NCI-H187 (cell line): ENCODE measurements around the gene UVSSA.

Experiments used
- DNase-seq, 2 experiments: peaks; one replicate each; lab custom pipeline; 2025; lab: John Stamatoyannopoulos, UW

UVSSA gene

DNA sequence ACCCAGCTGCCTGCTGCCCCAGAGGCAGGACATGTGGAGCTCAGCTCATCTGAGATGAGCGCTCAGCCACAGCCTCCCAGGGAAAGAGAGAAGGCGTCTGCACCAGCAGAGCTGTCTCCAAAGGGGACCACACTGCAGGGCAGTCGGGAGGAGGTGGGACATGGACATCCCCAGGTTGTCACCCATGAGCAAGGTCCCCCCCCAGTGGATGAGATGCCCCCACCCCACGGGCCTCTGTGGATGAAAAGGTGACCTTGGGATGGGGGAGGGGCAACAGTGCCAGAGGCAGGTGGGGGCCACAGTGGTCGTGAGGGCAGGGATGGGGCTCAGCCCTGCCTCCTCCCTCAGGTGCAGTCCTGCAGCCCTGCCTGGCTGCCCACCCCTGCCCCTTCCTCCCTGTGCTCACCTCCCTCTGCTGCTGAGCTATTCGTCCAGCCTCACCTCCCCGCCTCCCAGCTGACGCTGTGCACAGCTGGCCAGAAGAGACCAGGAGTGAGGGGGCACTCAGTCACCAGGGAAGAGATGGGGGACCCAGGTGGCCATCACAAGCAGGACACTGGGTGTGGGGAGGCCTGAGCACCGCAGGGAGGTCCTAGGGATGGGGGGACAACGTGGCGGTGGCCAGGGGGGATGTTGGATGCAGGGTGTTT is 49.9 kb downstream of the UVSSA start:
- no peak for DNase-seq

DNA sequence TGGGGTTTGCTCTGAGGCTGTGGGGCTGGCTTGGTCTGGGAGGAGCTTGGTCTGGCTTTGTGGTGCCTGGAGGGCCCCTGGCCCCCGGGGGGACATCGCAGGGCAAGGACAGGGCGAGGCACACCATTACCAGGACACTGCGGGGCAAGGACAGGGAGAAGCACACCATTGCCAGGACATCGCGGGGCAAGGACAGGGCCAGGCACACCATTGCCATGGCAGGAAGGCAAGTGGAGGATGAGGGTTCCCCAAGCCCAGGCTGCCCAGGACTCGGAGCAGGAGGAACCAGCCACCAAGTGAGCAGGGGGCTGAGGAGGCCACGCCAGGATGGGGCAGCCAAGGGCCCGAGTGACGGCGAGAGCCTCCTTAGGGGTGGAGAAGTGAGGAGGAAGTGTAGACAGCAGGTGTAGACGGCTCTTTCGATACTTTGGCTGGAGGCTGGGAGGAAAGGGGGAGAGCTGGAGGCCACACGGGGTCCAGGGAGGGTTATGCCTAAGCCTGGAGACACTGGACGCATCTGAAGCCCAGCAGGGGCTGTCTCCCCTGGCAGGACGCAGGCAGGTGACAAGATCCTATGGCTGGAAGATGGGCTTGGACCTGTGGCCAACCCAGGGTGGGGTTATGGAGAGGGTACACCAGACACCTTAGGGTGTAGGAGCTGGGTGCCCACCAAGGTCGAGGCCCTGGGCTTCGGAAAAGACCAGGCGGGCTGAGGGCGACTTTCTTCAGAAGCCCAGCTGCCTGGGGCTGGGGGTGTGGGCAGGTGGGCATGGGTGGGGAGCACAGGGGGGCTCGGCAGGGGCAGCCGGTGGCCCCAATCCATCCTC is 51.9 kb downstream of the UVSSA start:
- no peak for DNase-seq

DNA sequence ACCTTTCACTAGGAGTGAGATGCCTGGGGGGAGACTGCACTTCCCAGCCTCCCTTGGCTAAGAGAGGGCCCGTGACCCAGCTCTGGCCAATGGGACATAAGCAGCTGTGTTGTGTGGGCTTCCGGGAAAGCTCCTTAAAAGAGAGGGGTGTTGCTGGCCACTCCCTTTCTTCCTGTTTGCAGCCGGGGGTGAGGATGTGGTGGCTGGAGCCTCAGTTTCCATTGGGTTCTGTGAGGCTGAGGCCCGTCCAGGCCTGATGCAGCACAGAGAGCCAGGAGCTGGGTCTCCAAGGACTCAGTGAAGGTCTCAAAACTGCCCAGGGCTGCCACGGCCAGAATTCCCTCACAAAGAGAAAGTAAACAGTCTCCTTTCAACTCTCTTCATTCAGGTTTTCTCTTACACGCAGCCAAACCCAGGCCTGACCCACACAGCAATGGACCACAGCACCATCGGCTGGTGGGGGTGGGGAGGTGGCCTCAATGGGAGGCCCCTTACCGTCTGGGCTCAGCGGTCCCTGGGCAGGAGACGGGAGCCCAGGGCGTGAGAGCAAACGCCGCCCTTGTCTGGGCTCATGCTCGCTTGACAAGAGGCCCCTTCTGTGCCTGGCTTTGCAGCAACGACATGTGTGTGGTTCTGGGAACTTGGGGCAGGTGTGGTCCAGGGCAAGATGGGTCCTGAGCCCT is 52.6 kb downstream of the UVSSA start:
- no peak for DNase-seq

DNA sequence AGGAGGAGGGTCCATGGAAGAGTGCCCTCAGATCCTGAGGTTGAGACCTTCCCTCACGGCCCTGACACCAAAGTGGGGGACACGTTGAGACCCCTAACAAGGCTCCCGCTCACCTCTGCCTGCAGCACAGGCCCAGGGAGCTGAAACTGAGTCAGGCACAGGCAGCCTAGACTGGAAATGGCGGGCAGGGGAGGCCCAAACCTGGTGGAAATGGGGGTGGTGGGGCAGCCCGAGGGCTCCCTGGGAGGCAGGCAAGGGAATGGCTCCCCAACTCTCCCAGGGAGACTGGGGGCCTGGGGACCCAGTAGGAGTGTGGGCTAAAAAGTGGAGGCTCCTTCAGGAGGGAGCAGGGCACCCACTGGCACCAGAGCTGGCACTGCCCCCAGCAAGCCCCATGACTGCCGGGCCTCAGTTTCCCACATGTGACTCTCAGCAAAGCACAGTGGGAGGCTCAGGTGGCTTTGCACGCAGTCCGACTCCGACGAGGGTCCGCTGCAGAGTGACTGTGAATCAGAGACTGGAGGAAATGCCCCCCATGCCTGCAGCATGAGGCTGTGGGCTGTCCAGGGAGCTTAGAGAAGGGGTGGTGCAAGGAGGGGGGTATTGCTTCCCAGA is 53.3 kb downstream of the UVSSA start:
- no peak for DNase-seq

DNA sequence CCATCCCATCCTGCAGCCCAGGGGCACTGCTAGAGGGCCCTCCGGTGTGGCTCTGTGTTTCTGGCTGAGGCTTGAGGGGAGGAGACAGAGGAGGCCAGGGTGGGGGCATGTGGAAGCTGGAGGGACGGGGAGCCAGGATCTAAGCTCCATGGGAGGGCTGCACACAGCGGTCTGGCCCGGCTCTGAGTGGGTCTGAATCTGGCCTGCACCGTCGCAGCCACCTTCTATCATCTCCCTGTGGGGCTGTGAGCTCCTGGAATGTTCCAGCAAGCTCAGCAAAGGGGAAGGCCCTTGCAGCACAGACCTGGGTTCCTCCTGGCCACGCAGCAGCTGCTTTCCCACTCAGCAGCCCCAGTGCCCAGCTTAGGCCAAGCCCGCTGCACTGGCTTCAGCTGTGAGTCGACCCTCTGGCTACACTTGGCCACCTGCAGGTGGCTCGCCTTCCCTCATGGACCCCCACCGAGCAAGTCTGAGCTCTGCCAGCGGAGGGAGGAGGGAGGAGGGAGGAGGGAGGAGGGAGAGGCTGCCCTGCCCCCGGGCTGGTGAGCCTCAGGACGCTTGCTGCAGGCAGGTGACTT is 53.9 kb downstream of the UVSSA start:
- no peak for DNase-seq

DNA sequence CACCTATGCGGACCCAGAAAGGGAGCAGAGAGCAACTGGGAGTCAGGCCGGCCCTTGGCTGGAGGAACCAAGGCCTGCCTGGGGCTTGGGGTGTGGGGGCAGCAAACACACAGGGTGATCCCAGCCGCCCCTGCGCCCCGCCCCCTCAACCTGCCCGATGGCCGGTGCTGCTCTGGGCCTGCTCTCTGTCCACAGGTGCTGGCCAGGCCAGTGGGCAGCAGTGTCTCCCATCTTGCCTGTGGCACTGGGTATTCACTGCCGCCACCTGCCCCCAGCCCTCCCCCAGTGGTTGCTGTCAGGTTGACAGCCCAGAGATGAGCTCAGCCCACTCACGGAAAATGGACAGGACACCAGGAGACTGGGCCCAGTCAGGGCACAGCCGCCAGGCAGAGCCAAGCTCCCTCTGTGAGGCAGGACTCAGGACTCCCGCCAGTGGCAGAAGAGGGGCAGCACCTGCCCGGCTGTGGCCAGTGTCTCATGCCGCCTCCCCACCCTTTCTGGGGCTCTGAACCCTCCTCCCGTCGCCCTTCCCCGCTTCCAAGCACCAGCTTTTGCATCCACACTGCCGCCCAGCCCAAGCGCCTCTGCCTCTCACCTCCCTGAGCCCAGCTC is 54.5 kb downstream of the UVSSA start:
- DNase-seq, result no peak

DNA sequence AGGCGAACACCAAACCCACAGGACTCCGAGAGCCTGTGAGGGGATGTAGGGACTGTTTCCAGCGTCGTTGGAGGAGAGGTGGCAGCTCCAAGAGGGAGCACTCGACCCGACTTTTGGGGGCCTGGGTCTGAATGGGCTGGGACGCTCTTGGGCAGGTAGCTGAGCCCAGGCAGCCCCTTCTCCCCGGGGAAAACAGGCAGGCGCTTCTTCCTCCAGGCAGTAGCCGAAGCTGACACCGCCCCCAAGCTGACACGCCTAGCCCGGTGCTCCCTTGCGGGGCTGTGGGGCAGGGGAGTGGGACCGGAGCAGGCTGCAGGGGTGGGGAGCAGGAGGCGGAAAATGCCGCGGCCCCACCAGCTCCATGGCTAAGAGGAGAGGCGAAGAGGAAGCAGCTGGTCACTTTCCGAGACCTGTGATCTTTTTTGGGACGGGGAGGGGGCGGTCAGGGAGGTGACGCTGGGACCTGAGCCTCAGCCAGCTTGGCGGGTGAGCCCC is 55.1 kb downstream of the UVSSA start:
- no peak for DNase-seq

DNA sequence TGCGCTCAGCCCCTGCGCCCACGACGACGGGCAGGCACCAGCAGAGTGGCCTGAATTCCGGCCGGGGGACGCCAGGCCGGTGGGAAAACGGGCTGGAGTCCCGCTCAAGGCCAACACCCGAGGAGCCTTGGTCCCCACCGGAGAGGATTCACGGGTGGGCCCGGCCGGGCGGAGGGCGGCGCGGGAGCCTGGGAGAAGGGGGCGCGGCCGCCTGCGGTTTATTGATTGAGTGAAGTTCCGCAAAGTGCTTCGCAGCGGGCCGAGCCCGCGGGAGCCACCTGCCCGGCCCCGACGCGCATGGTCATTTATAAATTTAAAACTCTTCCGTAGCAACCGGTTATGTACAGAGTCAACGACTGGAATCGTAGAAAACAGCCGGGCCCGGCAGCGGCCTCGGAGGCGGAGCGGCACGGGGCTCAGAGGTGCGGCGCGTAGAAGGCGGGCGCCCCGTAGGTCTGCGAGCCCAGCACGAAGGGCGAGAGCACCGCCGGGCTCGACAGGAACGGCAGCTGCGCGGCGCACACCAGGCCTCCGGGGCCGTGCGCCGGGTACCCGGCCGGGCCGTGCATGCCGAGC is 55.6 kb downstream of the UVSSA start:
- DNase-seq, result no peak

DNA sequence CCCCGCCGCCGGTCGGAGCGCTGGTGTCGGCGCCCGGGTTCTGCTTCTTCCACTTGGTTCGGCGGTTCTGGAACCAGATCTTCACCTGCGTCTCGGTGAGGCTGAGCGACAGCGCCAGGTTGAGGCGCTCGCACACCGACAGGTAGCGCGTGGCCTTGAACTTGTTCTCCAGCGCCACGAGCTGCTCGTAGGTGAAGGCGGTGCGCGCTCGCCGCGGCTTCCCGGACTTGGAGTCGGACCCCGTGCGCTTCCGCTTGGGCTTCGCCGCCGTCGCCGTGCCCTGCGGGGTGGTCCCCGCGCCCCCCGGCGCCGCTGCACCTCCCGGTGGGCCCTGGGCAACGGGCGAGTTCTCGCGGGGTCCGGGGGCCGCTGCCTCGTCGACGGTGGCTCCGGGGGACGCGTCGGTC is 56.2 kb downstream of the UVSSA start:
- DNase-seq, result no peak

DNA sequence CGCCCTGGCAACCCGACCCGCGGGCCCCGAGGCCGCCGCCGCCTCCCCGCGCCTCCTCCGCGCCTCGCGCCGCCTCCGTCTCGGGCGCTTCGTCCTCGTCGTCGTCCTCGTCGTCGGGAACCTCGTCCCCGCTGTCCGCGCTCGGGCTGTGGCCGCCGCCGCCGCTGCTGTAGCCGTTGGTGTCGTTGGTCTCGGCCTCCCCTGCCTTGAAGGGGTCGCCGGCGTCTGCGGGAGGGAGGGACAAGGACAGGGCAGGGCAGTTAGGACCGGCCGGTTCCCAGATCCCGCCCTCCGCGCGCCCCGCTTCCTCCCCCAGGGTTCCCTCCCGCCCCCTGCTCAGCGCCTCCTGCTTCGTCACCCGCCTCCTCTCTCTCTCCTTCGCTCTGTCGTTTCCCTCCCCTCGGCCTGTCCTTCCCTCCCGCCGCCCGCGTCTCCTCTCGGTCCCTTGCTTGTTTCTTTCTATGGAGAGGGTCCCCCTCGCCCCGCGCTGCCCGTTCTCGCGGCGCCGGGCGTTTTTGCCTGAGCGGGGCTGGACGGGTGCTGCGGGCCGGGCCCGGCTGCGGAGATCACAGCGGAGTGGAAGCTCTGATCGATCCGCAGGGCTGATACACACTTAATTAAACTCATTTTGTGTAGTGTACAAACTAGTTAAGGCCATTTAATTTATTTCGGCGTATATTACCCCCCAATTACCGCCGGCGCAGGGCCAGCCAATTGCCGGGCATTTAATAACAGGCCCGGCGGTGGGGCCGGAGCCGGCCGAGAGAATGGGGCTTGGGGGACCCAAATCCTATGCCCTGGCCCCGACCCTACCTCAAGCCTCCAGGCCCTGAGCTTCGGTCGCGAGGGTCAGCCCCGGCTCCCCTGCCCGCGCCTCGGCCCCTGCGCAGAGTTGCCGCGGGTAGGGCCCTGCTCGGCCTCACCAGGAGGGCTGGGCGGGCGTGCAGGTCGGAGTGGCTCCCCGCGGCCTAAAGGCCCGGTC is 56.9 kb downstream of the UVSSA start:
- DNase-seq, result no peak

DNA sequence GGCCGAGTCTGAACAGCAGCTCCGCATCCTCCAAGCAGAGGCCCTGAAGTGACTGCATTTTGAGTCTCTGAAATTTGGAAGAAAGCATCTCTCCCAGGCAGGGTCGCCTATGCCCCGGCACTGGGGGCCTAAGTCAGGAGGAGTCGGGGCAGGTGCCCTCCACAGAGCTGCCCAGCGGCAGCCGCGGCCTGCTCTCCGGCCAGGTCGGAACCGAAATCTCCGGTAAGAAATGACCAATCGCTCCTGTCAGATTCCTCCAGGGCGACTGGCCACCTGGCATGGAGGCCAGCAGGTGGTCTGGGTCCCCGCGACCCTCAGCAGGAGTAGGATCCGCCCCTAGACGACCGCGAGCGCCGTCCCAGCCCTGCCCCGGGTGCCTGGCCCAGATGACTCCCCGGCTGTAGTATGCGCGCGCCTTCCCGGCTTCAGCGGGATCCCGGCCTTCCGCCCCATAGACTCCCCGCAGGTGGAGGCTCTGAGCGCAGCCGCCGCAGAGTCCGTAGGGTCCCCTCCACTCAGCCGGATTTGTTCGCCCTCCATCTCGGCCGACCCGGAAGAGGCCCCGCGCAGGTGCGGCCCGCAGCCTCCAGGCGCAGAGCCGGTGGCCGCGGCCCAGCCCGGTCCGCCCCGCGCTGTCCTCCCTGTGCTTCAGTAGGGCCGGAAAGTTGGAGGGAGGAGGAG is 57.7 kb downstream of the UVSSA start:
- no peak for DNase-seq

DNA sequence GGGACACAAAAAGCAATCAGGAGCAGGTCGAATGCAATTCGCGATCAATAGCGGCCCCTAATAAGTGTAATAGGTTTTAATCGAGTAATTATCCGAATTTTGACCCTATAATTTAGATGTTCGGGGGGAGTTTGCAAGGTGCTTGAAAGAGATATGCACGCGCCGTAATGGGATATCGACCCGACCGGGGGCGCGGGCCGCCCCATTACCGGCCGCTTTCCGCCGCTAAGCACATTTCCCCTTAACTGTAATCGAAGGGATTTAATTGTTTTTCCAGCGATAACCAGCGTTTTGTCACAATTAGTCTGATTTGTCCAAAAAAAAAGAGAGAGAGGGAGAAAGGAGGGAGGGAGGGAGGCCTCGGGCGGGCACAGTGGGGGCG is 58.2 kb downstream of the UVSSA start:
- no peak for DNase-seq

DNA sequence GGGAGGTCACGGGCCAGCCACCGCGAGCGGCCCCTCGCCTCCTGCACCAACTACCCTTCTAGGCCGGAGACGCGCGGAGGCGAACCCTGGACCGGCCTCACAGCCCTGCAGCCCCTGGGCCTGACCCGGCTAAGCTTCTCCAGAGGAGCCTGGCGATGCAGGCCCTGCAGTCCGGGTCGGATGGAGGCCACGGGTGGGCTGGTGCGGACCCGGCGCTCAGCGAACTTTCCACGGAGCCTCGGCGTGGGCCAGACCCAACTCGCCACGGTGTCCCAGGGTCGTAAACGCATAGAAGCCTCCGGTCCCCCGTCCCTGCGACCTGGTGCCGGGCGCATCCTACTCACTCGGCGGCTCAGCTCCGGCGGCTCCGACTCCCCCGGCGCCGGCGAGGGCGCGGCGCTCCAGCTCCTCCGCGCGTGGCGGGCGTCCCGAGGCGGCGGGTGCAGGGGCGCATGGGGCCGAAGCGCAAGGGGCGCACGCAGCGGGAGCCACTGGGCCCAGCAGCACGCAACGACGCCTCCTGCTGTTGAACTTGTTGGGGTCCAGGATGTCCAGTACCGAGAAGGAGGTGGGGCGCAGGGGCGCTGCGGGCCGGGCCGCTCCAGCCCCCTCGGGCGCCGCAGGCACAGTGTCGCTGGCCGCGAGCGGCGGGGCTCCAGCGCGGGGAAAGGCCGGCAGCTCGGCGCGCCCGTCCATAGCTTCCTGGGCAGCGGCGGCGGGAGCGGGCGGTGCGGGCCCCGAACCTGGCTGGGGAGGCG is 58.8 kb downstream of the UVSSA start:
- no peak for DNase-seq

DNA sequence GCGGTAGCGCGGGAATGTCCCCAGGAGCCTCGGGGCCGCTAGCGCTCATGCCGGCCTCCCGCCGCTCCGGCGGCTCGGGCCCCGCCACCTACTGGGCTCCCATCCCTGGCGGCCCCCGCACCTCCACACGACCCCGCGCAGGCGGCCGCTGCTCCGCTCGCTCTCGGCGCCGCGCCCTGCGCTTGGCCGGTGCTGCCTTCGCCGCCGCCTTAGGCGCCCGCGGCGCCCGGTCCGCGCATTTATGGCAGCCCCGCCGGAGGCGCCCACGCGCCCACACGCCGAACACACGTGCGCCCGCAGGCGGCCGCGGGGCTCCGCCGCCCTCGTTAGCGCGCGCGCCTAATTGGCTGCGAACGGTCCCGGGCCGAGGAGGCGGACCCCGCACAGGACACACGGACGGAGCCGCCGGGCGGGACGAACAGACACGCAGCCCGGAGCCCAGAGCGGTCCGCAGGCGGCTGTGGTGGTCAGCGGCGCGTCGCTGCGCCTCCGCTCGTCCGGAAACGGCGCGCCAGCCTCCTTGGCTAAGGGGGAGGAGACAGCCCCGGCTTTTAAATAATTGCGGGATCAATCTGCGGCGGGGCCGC is 59.5 kb downstream of the UVSSA start, which contains the start of gene NKX1-1:
TSS of gene NKX1-1 (minus strand) at position 49 of the 587 bp plus-strand sequence. CDS start at position 49, 0 bp downstream.
- no peak for DNase-seq

DNA sequence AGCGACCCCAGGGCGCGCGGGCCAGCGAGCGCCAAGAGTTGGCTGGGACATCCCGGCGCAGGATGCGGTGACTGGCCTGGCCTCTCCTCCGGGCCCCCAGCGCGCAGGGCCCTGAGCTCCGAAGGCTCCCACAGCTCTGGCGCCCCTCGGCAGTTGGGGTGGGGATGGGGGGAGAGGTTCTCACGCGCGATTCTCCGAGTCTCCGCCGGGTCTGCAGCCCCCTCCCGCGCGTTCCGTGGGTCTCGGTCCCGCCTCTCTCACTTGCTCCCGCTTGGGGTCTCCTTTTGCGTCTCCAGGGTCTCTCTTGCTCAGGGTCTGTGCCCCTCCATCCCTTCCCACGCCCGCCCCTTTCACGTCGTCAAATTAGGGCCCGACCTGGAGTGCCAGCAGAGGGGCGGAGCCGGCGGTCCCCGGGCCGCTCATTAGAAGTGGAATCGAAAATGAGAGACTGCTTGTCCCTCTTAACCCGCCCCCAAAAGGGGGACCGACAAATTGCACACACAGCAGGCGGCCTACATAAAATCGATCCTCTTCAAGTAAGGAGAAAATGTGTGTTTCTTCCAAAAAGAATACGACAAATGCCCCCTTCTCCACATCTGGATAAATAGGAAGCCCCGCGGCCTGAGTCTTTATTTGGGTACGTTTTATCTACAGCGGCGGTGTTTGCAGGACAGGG is 60.1 kb downstream of the UVSSA start:
- DNase-seq, result no peak

DNA sequence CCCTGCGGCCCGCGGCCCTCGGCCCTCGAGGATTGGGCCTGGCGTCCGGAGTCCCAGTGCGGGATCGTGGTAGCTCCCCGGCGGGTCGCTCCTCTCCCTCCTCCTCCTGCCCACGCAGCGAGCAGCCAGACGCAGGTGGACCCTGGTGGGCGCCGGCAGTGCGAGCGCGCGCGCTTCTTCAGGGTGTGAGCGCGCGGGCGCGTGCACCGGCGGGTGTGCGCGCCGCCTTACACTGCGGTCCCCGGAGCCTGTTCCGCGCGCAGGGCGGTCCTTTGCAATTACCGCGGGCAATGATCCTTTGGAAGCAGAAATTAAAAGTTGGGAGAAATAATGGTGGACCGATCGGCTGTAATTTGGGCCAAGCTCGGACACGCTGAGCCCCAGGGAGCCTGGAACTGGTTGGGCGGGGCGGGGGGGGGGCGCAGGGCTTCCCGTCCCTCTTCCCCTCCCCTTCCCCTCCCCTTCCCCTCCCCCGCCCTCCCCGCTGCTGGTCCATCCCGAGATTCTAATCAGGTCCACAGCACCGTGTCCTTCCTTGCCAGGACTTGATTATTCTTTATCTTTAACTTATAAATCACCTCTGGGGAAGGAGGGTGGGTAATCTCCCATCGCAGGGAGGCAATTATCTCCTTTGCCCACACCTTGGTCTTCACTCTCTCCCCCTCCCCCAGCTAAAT is 60.8 kb downstream of the UVSSA start:
- no peak for DNase-seq

DNA sequence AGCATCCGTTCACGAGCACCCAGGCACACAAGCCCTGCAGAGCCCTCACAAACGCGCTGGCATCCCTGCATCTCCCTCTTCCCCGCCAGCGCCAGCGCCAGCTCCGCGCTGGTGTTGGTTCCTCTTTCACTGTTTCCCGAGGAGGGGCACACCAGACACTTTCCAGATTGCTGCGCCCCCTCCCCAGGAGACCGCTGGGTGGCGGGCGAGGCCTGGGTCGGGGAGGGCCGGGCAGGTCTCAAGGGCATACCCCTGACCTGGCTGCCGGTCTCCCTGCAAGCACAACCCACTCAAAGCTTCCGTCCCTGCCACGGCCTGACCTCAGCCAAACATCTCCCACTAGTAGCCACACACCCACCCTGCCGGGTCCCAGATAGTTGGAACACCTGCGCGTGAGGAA is 61.4 kb downstream of the UVSSA start:
- DNase-seq, result no peak
